Thoracic aorta (tissue), 2 donors: ENCODE results near the gene TRIM59. TPM values are rescaled to one million over a fixed set of nuclear protein-coding genes. Genes with fewer than 3 reads are reported as not detected.

ENCODE experiments used
- ATAC-seq: fragments of 150-250 bp; one replicate; pipeline ENCODE4 v1.8.0; 2017; ENCODE audit warnings: low read depth; ENCODE audit not compliant: insufficient number of reproducible peaks, low FRiP score
- DNase-seq: peaks from one replicate; pipeline ENCODE4 v3.0.0-alpha.2; 2020; ENCODE audit warnings: low spot score
- H3K27ac ChIP-seq, 2 donors: fragments of 200-600 bp; sonication (generic); 1 replicate in 1 of 2; 2 replicates in 1 of 2; pipeline ENCODE4 v1.5.1; 2016; ENCODE audit warnings: mild to moderate bottlenecking in 2 of 2, moderate library complexity in 2 of 2
- H3K27me3 ChIP-seq: fragments of 200-600 bp; sonication (generic); replicated peaks from 2 replicates; pipeline ENCODE4 v1.6.0; 2016; ENCODE audit warnings: mild to moderate bottlenecking; ENCODE audit not compliant: insufficient read depth
- H3K36me3 ChIP-seq: fragments of 200-600 bp; sonication (generic); one replicate; pipeline ENCODE4 v1.5.1; 2016
- H3K4me1 ChIP-seq, 2 donors: fragments of 200-600 bp; sonication (generic); 1 replicate in 1 of 2; 2 replicates in 1 of 2; pipeline versions ENCODE4 v1.5.1 to v1.6.0; 2016; ENCODE audit warnings: low read depth in 2 of 2, mild to moderate bottlenecking in 1 of 2; ENCODE audit not compliant: control insufficient read depth in 1 of 2
- H3K4me3 ChIP-seq: fragments of 200-600 bp; sonication (generic); 2 replicates; pipeline ENCODE4 v1.5.1; 2016; ENCODE audit warnings: mild to moderate bottlenecking
- H3K9me3 ChIP-seq: fragments of 200-600 bp; sonication (generic); 2 replicates; pipeline ENCODE4 v1.5.1; 2016
- total RNA-seq, 2 donors: library from RNA; depleted of rRNA; stranded (reverse); fragments of >200 nt; gene quantifications; one replicate each; pipeline versions ENCODE4 v1.1.0 to v1.2.3, GENCODE V29; 2016
- TF ChIP-seq, protein P1 (sequence below): fragments of 200-600 bp; sonication (generic); IDR thresholded peaks from one replicate; pipeline ENCODE4 v1.5.1; 2019; ENCODE audit warnings: antibody characterized with exemption

The TRIM59 gene
- total RNA-seq, 2 donors from 2014 or later = 4.1 to 5.3 TPM

DNA sequence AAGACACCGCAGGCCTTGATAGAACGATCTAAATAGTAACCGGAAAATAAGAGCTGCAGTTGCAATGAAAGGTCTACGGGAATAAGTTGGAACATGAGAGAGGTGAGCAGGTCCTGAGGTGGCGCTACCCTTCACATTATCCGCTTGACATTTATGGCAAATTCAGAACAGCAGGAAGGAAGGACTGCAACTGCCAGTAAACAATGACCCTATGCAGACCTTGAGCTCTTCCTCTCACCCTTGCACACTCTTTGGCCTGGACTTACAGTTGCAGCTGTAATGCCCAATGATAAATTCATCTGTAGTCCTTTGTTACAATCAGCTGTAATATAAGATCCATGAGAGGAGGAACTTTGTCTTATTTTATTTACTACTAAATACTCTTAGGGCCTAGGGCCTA lies 32.3 kb upstream of the TRIM59 start:
- Histone ChIP-seq H3K4me1 (no peaks in the 10 kb centered on the region), H3K27me3 (no peaks in the 10 kb centered on the region), H3K27ac (no peak overlapping the region), H3K4me3 (no peak overlapping the region), H3K9me3 (no peaks in the 10 kb centered on the region), H3K36me3 (no peaks in the 10 kb centered on the region)
- DNase-seq (no peak), ATAC-seq (no peak)
- TF ChIP-seq, protein P1, sequence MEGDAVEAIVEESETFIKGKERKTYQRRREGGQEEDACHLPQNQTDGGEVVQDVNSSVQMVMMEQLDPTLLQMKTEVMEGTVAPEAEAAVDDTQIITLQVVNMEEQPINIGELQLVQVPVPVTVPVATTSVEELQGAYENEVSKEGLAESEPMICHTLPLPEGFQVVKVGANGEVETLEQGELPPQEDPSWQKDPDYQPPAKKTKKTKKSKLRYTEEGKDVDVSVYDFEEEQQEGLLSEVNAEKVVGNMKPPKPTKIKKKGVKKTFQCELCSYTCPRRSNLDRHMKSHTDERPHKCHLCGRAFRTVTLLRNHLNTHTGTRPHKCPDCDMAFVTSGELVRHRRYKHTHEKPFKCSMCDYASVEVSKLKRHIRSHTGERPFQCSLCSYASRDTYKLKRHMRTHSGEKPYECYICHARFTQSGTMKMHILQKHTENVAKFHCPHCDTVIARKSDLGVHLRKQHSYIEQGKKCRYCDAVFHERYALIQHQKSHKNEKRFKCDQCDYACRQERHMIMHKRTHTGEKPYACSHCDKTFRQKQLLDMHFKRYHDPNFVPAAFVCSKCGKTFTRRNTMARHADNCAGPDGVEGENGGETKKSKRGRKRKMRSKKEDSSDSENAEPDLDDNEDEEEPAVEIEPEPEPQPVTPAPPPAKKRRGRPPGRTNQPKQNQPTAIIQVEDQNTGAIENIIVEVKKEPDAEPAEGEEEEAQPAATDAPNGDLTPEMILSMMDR = no peak

- TF ChIP-seq, protein P1 = no peak
- H3K27ac ChIP-seq = no peak overlapping the region
- H3K9me3 ChIP-seq = no peaks in the 10 kb centered on the region
- no peak for ATAC-seq
- no peaks in the 10 kb centered on the region for H3K4me1 ChIP-seq
- H3K4me3 ChIP-seq = no peak overlapping the region
- H3K36me3 ChIP-seq = no peaks in the 10 kb centered on the region
- no peaks in the 10 kb centered on the region for H3K27me3 ChIP-seq
- DNase-seq = no peak
Measured at GRCh38 chr3:160480931-160481330, 31.3 kb upstream of the TRIM59 start.

DNA sequence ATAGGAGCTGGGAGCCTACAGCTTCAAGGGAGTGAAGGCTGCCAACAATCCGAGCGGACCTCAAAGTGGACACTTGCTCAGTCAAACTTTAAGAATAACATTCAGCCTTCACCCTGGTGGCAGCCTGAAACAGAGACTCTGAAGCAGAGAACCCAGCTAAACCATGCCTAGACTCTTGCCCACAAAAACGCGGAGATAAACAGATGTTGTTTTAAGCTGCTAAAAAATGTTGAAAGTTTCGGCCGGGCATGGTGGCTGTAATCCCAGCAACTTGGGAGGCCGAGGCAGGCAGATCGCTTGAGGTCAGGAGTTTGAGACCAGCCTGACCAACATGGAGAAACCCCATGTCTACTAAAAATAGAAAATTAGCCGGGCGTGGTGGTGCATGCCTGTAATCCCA lies 29.8 kb upstream of the TRIM59 start:
- Histone ChIP-seq H3K27ac (no peak overlapping the region), H3K4me3 (no peak overlapping the region), H3K36me3 (no peaks in the 10 kb centered on the region), H3K27me3 (no peaks in the 10 kb centered on the region), H3K9me3 (no peaks in the 10 kb centered on the region), H3K4me1 (no peaks in the 10 kb centered on the region)
- ATAC-seq (no peak), DNase-seq (no peak)
- TF ChIP-seq, protein P1 = no peak

DNA sequence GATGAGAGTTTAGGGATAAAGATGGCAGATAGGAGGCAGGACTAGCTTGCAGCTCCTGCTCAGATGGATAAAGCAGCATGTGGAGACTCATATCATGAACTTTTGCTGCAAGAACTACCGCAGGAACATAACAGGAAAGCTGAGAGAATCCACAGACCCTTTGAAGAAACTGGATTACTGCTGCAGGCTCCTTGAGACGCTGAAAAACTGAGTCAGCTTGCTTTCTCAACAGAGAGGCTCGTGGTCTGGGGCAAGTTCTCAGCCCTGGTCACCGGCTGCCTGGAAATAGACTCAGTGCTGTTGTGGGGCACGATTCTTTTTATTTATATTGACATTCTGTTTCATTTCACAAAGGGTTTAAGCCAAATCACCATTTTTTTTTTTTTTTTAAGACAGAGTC lies 28.8 kb upstream of the TRIM59 start:
- DNase-seq (no peak), ATAC-seq (no peak)
- Histone ChIP-seq H3K9me3 (no peaks in the 10 kb centered on the region), H3K27ac (no peak overlapping the region), H3K36me3 (no peaks in the 10 kb centered on the region), H3K27me3 (no peaks in the 10 kb centered on the region), H3K4me1 (no peaks in the 10 kb centered on the region), H3K4me3 (no peak overlapping the region)
- TF ChIP-seq, protein P1 = no peak

DNA sequence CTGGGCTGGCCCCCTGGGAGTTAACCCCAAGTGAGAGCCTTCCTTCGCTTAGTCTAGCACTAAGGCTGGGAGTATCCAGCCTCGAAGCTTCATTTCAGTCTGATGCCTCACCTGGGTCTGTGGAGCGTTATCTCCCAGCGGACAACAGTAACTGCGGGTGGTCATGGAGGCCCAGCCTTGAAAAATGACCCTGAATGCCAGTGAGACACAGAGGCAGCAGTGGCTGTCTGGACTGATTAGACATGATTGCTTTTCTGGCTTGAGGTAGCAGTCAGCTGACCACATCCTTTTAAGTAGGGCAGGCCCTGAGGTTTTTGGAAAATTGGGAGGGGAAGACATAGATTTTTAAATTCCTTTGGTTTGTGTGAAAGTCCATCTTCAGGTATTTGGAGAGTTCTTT lies 28.2 kb upstream of the TRIM59 start:
- DNase-seq (no peak), ATAC-seq (no peak)
- Histone ChIP-seq H3K4me1 (no peaks in the 10 kb centered on the region), H3K27ac (no peak overlapping the region), H3K9me3 (no peaks in the 10 kb centered on the region), H3K36me3 (no peaks in the 10 kb centered on the region), H3K27me3 (no peaks in the 10 kb centered on the region), H3K4me3 (no peak overlapping the region)
- TF ChIP-seq, protein P1 = no peak
